ENCODE results near the gene TBC1D24. TPM values are rescaled to one million over a fixed set of nuclear protein-coding genes. Genes with fewer than 3 reads are reported as not detected.

TBC1D24 gene
- total RNA-seq, 1 experiment from 2014 or later: 14.8 TPM

DNA sequence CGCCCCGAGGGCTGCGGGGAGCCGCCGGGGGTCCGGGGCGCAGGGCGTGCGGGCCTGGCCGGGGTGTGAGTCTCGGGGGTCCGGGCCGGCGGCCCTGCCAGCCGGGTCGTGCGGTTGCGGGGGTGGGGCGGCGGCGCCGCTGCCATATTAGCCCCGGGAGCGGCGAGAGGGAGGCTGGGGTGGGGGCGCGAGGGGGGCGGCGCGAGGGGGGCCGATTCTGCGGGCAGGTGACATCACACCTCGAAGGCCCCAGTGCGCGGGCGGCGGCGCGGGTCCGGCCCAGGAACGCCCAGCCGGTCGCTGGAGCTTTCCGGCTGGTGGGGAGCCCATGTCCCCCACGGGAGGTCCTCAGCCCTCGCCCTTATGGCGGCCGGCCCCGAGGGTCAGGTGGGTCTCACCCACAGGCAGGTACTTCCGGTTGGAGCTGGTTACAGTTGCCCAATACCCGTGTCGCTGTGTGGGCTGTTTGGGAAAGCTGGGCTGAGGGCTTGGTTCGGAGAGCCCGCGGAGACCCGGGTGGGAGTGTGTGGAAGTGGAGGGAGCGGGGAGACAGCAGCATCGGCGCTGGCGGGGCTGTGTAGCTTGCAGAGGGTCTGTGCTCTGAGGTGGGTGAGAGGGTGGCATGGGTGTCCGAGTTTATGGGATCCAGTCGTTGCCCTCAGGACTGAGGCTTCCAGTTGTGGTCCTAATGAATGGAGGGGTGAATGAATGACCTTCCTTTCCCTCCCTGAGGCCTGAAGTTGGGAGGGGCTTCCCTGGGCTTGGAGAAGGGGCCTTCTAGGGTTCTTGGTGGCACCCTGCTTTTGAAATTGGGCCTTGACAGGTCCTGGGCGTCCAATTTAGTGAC lies 39.6 kb downstream of the TBC1D24 start:
- peak; percentile 37 for DNase-seq
- H3K36me3 ChIP-seq: peaks cover 20% of the 10 kb centered on the region

DNA sequence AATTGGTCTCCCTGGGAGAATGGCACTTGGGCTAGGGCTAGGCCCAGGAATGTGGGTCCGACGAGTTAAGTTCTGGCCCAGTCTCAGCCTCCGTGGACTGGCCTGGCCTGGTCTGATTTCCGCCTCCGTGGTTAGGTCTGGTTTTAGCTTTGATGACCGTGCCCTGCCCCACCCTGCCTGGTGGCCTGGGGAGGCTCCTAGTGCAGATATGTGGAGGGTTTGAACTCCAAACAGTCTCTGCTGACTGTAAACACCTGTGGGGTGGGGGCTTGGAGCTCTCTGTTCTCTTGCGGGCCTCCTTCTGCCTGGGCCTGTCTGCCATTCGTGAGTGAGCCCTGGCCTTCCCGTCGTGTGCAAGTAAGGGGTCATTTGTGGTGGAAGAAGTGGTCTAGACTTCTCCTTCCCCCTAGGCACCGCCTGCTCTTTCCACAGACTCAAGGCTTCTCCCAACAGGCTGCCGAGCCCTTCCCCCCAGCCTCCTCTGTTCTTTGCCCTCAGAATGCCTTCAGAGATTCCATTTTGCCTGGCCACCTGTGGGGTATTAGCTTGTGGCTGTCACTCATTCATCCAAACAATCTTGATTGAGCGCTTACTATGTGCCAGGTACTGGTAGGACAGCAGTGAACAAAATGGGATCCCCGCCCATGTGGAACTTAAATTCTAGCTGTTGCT lies 40.4 kb downstream of the TBC1D24 start:
- no peak for DNase-seq
- Histone ChIP-seq H3K27me3 (no peaks in the 10 kb centered on the region), H3K4me3 (peak overlapping the region; percentile 95), H3K9me3 (no peaks in the 10 kb centered on the region), H3K36me3 (peaks cover 22% of the 10 kb centered on the region)

More for the DNA sequence above, 39.6 kb downstream of the TBC1D24 start:
- Histone ChIP-seq H3K27me3 (no peaks in the 10 kb centered on the region), H3K4me3 (peak overlapping the region; percentile 95), H3K9me3 (no peaks in the 10 kb centered on the region)

DNA sequence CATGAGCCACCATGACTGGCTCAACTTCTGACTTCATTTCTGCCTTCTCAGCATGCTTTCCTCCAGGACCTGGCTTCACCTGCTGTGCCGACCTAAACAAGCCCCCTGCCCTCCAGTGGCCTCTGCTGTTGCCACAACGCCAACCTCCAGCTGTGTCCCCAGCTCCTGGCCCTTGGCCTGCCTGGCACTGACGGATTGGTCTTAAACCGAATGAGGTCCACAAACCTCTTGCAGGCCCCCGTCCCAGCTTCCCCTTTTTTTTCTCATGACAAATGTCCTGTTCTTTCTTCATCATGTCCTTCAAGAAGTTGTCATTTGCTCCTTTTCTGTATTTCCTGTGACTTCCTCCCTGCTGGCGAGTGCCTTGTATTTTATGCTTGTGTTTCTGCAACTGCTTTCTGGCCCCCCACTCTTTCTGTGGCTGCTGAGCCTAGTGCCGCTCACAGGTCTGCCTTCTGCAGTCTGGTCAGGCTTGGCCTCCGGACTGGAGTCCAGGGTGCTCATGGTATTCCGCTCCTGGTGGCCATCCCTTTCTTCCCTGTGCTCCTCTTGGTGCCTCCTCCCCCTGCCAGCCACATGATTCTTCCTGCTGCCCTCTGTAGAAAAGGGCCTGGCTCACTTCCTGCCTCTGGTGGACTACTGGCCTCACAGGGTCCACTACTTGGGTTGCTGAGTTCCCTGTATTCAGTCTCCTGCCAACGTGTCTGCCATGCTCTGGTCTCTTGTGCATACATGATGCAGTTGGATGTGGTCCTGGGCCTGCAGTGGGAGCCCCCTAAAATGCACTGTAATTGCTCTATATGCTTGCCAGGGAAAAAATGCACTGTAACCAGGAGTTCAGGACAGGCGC lies 41.7 kb downstream of the TBC1D24 start:
- no peak for DNase-seq
- Histone ChIP-seq H3K27me3 (no peaks in the 10 kb centered on the region), H3K4me3 (no peak overlapping the region), H3K9me3 (no peaks in the 10 kb centered on the region), H3K36me3 (peaks cover 30% of the 10 kb centered on the region)

DNA sequence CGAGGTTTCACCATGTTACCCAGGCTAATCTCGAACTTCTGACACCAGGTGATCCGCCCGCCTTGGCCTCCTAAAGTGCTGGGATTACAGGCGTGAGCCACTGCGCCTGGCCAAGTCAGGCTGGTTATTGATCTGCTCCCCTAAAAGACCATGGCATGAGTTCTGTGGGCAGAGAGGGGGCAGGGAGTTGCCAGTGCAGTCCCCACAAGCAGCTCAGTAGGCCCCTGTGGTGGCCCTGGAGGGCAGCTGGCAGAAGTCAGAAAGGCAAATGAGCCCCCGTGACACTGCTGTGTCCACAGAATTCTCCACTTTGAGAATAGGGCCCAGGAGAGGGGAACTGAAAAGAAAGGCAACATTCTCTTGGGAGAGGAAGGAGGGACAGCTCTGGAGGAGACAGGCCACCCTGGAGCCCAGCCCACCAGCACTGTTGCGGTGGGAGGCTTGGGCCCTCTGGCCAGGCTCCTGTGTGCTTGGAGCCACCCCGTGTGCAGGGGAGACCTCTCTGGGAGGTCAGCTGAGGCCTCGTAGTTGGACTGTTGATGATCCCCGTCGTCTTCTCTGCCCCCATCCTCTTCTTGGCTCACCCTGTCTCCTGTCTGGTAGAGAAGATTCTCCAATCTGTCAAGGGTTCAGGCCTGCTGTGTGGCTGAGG lies 43.2 kb downstream of the TBC1D24 start:
- no peak for DNase-seq
- Histone ChIP-seq H3K9me3 (no peaks in the 10 kb centered on the region), H3K36me3 (peaks cover 39% of the 10 kb centered on the region), H3K4me3 (no peak overlapping the region), H3K27me3 (no peaks in the 10 kb centered on the region)

DNA sequence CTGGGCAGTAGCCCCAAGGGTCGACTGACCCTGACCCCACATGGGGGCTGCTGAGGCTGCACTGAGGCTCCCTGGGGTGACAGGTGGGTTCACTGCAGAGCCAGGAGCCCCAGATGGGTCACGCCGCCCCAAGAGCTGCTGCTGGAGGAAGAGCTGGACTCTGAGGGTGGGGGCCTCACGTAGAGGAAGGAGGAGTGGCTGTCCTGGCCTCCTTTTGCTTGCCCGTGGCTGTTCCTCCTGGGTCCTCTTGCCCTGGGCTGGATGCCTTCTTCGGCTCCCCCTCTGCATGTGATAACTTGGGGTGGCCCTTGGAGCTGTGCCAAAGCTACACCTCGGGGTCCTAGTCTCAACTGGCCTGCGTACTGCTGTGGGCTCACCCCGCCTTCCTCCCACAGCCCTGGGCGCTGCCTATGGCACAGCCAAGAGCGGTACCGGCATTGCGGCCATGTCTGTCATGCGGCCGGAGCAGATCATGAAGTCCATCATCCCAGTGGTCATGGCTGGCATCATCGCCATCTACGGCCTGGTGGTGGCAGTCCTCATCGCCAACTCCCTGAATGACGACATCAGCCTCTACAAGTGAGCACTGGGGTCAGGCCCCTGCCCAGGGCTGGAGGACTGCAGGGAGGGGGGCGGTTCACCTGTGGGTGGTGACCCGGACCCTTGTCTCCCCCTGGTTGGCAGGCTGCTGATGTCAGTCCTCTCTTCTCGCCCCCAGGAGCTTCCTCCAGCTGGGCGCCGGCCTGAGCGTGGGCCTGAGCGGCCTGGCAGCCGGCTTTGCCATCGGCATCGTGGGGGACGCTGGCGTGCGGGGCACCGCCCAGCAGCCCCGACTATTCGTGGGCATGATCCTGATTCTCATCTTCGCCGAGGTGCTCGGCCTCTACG lies 44.1 kb downstream of the TBC1D24 start:
- Histone ChIP-seq H3K36me3 (peaks cover 48% of the 10 kb centered on the region), H3K27me3 (no peaks in the 10 kb centered on the region), H3K9me3 (no peaks in the 10 kb centered on the region), H3K4me3 (no peak overlapping the region; the same call in 1 of the 2 replicates)
- DNase-seq: no peak

DNA sequence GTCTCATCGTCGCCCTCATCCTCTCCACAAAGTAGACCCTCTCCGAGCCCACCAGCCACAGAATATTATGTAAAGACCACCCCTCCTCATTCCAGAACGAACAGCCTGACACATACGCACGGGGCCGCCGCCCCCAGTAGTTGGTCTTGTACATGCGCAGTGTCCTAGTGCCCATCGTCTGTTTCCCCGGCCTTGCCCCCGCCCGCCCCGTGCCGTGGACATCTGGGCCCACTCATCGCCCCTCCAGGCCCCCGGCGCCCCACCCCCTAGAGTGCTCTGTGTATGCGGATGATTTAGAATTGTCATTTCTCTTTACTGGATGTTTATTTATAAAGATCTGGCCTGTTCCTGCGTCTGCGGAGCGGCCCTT lies 44.8 kb downstream of the TBC1D24 start:
- Histone ChIP-seq H3K9me3 (no peaks in the 10 kb centered on the region), H3K4me3 (peak overlapping the region; percentile 69), H3K27me3 (no peaks in the 10 kb centered on the region), H3K36me3 (peaks cover 53% of the 10 kb centered on the region)
- DNase-seq: no peak

DNA sequence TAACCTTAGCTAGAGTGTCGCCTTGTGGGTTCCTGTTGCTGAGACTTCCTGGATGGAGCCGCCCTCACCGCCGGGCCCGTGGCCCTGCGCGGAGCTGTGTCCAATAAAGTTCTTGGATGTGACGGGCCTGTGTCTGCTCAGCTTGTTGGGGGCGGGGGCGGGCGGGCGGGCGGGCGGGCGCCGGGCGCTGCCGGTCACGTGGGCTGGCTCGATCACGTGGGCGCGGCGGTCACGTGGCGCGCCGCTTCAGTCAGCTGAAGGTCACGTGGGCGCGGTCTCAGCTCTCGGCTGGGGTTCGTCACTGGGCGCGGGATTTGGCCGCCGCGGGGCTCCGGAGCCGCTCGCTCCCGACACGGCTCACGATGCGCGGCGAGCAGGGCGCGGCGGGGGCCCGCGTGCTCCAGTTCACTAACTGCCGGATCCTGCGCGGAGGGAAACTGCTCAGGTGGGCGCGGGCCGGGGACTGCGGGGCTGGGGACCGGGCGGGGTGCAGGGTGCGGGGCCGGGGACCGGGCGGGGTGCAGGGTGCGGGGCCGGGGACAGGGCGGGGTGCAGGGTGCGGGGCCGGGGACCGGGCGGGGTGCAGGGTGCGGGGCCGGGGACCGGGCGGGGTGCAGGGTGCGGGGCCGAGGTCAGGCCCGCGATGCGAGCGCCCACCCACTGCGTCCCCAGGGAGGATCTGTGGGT lies 45.3 kb downstream of the TBC1D24 start, which contains the start of gene AMDHD2:
Gene AMDHD2, plus strand, starts transcription at position 275 of the 687 bp plus-strand sequence. Its CDS starts 88 bp downstream, at position 363.
- Histone ChIP-seq H3K36me3 (peaks cover 56% of the 10 kb centered on the region), H3K9me3 (no peaks in the 10 kb centered on the region), H3K27me3 (no peaks in the 10 kb centered on the region), H3K4me3 (peak within 1 kb of the TSS; percentile 69)
- DNase-seq: peak; percentile 92

DNA sequence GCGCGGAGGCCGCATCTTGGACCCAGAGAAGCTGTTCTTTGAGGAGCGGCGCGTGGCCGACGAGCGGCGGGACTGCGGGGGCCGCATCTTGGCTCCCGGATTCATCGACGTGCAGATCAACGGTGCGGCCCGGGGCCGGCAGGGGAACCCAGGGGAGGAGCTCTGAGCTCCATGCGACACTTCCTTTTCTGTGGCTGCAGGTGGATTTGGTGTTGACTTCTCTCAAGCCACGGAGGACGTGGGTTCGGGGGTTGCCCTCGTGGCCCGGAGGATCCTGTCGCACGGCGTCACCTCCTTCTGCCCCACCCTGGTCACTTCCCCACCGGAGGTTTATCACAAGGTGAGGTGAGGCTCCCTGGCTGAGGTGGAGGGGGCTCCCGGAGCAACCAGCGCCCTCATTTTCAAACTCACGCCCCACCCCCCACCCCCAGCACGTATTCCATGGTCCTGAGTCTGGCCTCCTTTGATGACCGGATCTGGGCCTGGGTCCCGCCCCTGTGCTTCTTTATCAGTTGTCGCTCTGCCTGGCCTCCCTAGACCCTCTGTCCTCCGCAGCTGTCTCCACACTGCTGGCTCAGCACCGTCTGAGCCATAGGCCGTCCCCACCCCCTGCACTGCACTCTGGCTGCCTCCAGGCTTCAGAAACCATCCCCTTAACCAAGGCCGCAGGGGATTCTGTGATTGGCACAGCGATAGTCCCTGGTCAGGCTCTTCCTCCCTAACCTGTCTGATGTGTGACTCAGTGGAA lies 46.0 kb downstream of the TBC1D24 start:
- Histone ChIP-seq H3K36me3 (peaks cover 62% of the 10 kb centered on the region), H3K27me3 (no peaks in the 10 kb centered on the region), H3K4me3 (peak overlapping the region; percentile 69), H3K9me3 (no peaks in the 10 kb centered on the region)
- DNase-seq: no peak

DNA sequence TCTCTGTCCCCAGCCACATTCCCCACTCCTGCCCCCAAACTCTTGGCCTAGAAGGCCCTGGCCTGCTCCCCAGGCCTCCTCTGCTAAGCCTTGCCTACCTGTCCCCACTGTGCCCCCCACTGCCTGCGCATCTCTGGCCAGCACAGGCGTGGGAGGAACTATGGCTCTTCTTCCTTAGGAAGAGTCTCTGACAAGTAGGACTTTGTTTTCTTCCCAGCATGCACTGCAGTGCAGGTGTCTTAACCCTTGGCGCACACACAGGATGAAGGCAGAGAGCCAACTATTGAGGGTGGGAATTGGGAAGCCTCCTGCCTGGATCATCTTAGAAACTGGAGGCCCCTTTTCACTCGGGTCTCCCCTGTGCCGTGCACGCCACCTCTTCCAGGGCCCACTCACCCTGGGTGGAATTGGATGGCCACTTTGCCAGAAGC lies 48.9 kb downstream of the TBC1D24 start:
- no peaks in the 10 kb centered on the region for H3K9me3 ChIP-seq
- DNase-seq: no peak
- H3K4me3 ChIP-seq: no peak overlapping the region
- H3K27me3 ChIP-seq: no peaks in the 10 kb centered on the region
- H3K36me3 ChIP-seq: peaks cover 73% of the 10 kb centered on the region

DNA sequence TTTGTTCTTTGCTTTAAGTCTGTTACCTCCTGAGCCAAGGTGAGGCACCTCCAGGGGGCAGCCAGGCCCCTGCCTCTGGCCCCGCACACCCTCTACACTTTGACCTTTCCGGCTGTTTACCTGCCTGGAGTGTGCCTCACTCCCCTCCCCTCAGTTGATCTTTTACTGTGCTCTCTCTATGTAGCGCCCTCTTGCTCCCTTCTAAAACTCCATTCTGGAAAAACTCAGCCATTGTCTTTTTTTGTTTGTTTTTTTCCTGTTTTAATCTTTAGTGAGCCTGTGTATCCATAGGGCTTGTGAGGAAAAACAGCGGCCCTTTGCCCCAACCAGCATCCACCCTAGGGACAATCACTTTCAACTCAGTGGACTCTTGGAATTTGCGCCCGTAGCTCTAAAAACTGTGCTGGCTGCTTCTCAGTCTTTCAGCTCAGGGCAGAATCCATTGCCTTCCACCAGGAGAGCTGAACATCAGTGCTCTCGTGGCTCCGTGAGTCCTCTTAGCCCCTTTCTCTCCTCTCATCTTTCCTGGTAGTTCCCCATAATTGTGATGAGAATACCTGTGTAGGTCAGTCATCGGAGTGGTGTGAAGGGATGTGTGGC lies 49.5 kb downstream of the TBC1D24 start:
- Histone ChIP-seq H3K36me3 (peaks cover 73% of the 10 kb centered on the region), H3K9me3 (no peaks in the 10 kb centered on the region), H3K4me3 (no peak overlapping the region), H3K27me3 (no peaks in the 10 kb centered on the region)
- no peak for DNase-seq

DNA sequence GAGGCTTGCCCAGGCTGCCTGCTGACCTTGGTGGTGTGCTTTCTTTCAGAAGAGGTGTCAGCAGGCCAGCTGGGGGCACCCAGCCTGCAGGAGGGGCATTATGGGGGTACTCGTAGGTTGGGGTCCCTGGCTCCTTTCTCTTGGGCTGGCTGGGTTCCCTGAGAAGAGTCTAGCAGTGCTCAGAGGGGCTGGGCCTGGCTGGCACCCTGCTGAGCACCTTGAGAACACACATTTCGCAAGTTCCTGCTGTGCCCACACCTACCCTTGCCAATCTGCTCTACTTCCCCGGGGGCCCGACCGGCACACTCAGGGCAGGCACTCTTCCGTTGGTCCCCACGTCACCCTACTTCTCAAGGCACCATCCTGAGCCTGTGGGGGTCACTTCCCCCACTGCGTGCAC lies 51.2 kb downstream of the TBC1D24 start:
- peaks cover 78% of the 10 kb centered on the region for H3K36me3 ChIP-seq
- no peak for DNase-seq
- no peaks in the 10 kb centered on the region for H3K9me3 ChIP-seq
- no peaks in the 10 kb centered on the region for H3K27me3 ChIP-seq
- H3K4me3 ChIP-seq: no peak overlapping the region

DNA sequence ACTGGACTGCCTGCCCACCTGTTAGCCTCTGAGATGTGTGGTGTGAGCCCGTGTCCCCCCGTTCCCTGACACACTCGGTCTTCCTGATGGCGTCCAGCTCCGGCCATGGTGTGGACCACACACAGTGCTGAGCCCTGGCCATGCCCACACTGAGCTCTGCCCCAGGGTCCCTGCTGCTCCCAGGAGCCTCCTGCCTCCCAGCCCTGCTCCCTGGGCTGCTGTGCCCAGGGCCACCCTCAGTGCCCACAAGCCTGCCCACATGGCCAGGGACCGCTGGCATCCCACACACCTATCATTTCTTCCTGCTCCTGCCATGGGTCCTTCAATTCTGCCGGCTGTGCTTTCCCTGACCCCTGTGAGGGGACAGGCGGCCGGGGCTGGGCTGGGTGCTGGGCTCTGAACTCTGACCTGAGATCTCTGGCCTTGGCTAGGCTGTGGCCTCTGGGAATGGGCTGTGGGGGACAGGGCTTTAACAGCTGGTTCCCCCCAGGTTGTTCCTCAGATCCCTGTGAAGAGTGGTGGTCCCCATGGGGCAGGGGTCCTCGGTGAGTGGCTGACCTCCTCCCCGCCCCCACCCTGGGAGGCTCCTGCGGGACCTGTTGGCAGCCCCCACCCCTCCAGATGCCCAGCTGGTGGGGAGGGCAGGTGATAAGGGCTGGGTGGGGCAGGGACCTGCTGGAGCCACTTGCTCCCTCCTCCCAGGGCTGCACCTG lies 52.3 kb downstream of the TBC1D24 start:
- no peak for DNase-seq
- Histone ChIP-seq H3K36me3 (peaks cover 68% of the 10 kb centered on the region), H3K4me3 (no peak overlapping the region), H3K9me3 (no peaks in the 10 kb centered on the region), H3K27me3 (no peaks in the 10 kb centered on the region)

DNA sequence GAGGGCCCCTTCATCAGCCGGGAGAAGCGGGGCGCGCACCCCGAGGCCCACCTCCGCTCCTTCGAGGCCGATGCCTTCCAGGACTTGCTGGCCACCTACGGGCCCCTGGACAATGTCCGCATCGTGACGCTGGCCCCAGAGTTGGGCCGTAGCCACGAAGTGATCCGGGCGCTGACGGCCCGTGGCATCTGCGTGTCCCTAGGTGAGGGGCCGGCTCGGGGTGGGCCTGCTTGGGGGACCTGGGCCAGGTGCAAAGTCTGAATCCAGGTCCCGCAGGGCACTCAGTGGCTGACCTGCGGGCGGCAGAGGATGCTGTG lies 52.8 kb downstream of the TBC1D24 start:
- no peak for DNase-seq
- H3K36me3 ChIP-seq: peaks cover 68% of the 10 kb centered on the region

More for the DNA sequence above, 52.8 kb downstream of the TBC1D24 start:
- H3K27me3 ChIP-seq: no peaks in the 10 kb centered on the region
- H3K4me3 ChIP-seq: no peak overlapping the region
- no peaks in the 10 kb centered on the region for H3K9me3 ChIP-seq
